ENCODE data around the gene RTN4RL2.

DNA sequence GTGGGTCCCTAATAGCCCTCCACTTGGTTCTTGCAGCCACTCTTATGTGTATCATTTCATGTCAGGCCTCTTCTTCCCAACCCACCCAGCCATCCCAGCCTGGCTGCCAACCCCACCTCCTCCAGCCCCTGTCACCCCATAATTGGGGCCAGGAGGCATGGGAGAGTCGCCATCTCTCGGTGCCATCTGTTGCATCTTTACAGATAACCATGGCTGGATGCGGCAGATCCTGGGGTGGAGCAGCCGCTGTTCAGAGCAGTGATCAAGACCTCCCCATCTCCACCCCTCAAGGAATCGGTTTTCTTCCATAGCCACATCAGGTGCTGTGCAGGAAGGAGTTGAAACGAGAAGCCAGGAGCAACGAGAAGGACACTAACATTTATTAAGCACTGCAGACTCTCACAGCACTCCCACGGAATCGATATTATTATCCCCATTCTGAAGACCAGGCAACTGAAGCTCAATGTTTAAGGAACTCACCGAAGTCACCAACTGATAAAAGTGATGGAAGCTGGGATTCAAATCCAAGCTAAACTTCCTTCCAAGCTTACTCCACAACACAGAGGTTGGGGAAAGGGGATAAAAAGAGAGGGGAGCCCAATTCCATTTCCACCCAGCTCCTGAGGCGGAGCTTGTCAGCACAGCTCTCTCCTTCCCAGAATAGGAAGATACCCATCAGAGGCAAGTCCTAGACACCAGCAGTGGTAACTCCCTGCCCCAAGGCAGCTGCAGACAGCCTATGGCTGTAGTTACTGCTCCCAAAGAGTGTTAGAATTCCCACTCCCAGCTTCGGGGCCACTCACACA, 52.5 kb downstream of the RTN4RL2 start:
- TF ChIP-seq GATA3 (IDR thresholded peaks at IDR 0.05; ENCODE audit: low read depth, low read length), result no peak
- no peak for TF ChIP-seq GATA2 (IDR thresholded peaks at IDR 0.05; ENCODE audit: low read depth, low read length)
